Pons (tissue), 1 donor: ENCODE results near the gene SERPINA1.
"Not testable (repeated sequence)": the region's sequence is repeated elsewhere in the genome, so short reads cannot be mapped to it uniquely, and the experiment has no call there.

Experiments
- DNase-seq: peaks from one replicate; pipeline ENCODE4 v3.0.0-alpha.2; 2016; ENCODE audit warnings: low spot score

Gene SERPINA1

GRCh38 chr14:94346065-94346786 lies 42.2 kb downstream of the SERPINA1 start:
- not testable (repeated sequence) for DNase-seq

DNA sequence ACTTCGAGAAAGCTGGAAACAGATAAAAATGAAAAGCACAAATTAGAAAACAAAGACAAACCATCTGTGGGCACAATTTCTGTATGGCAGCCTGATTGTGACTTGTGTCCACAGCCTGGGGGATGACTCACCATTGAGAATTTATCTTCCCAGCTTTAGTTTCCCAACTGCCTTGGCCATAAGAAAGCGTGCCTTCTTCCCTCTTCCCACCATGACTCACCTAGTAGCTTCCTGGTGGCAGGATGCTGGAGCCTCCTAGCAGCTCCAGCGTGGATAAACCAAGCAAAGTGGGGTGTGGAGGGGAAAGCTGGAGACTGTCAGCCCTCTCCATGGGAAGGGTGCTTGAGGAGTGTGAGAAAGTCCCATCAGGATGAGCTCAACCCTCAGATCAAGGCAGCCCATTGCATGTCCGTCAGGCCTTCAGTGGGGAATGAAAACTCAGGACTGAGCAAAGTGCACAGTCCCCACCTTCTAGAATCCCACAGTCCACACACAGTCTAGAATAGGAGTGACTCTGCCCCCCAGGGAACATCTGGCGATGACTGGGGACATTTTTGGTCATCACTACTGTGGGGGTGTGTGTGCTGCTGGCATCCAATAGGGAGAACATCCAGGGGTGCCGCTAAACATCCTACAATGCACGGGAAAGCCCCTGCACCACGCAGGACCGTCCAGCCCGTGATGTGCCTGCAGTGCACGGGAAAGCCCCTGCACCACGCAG lies 42.9 kb downstream of the SERPINA1 start:
- no peak for DNase-seq

DNA sequence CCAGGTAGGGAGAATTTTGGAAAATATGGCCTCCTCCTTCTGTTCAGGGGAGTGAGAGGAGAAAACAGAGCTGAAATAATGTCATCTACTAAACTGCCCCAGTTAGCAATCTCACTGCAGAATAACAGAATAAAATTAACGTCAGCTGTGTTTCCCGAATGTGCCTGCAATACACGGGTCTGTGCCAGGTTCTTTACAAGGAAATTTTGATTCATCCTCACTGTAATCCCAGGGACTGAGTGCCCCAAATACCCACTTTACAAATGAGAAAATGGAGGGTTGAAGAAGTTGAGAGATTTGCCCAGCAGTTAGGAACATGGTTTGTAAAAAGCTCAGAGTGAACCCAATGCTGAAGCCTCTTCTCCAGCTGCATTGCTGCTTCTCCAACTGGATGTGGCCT lies 44.0 kb downstream of the SERPINA1 start:
- DNase-seq = no peak

DNA sequence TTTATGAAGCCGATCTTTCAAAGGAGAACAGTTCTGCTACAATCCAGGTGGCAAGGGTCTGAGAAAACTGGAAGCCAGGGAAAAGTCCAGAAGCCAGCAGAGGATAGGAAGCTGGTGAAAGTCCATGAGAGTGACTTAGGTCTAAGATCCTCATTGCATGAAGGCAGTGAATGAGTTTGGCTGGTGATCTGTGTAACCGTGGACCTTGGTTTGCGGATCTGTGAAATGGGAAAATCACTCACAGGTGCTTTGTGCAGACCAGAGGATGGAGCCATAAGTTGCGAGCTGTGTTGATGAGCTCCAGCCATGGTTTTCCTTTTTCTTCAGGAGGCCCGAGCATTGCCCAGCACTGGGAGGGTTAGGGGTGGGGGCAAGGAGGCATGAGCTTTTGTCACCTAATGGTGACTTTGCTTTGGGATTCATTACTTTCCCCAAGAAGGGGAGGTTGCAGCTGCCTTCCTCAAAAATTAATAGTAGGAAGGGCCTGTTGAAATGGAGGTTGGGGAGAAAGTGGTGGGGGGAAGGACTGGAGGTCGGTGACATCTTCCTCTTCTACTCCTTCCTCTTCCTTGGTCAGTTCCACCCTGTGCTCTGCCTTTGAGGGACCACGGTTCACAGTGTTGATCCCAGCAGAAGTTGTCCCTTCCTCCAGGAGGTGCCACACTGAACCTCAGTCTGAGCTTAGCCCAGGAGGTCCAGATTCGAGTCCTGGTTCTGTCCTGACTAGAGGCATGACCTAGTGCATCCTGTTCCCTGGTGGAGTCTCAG lies 45.0 kb downstream of the SERPINA1 start:
- no peak for DNase-seq

GRCh38 chr14:94342334-94342934 lies 46.0 kb downstream of the SERPINA1 start:
- DNase-seq = peak; percentile 19

GRCh38 chr14:94341656-94342333 lies 46.6 kb downstream of the SERPINA1 start:
- no peak for DNase-seq

GRCh38 chr14:94340533-94340932 lies 47.9 kb downstream of the SERPINA1 start:
- no peak for DNase-seq

GRCh38 chr14:94338023-94338422 lies 50.4 kb downstream of the SERPINA1 start:
- DNase-seq = no peak

- DNase-seq = no peak
These were observed 51.1 kb downstream of the SERPINA1 start for GRCh38 chr14:94337274-94337673.

GRCh38 chr14:94334872-94335271 lies 53.5 kb downstream of the SERPINA1 start:
- DNase-seq = no peak

GRCh38 chr14:94332587-94332986 lies 55.8 kb downstream of the SERPINA1 start:
- no peak for DNase-seq

- DNase-seq = no peak
These were observed 56.3 kb downstream of the SERPINA1 start for GRCh38 chr14:94332063-94332583.

- no peak for DNase-seq
These were observed 56.9 kb downstream of the SERPINA1 start for GRCh38 chr14:94331462-94331861.

- DNase-seq = no peak
These were observed 57.5 kb downstream of the SERPINA1 start for GRCh38 chr14:94330857-94331256.

DNA sequence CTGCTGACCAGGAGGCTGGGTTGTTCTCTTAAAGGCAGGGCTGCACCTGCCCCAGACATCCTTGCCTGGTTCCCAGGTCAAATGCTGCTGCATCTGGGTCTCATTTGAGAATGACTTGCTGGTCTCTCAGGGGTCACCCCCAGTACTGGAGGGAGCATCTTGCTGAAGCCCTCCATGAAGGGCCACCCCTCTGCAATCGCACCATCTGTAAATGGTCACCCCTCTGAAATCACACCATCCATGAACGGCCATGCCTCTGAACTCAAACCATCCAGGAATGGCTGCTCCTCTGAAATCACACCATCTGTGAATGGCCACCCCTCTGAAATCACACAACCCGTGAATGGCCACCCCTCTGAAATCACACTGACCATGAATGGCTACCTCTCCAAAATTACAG lies 58.0 kb downstream of the SERPINA1 start:
- DNase-seq = no peak

- no peak for DNase-seq
These were observed 58.5 kb downstream of the SERPINA1 start for GRCh38 chr14:94329857-94330256.

DNA sequence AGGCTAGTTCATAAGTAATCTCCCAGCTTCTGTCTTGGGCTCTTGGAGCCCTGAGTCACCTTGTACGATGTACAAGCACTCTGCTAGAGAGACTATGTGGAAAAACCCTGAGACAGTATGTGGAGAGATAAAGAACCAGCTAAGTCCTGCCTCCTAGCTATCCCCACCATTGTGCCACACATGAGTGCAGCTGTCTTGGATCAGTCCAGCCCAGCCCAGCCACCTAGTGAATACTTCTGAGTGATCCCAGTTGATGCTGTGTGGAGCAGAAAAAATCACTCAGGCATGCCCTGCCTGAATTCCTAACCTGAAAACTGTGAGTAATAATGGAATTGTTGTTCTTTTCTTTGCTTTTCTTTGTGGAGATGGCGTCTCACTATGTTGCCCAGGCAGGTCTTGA lies 60.2 kb downstream of the SERPINA1 start:
- DNase-seq = no peak
